Adipocyte (in vitro differentiated cells): Measurements from ENCODE around the gene LAMA2.

ENCODE experiments used
- DNase-seq: peaks from one replicate; pipeline ENCODE4 v3.0.0-alpha.2; 2015; ENCODE audit warnings: low read depth
- H3K27me3 ChIP-seq: replicated peaks from 2 replicates; pipeline ENCODE4 v1.7.0; 2013; ENCODE audit warnings: mild to moderate bottlenecking, low read length, moderate library complexity; ENCODE audit not compliant: control insufficient read depth, insufficient read depth
- H3K36me3 ChIP-seq: 2 replicates; pipeline ENCODE4 v1.7.0; 2013; ENCODE audit warnings: low read length, mild to moderate bottlenecking, moderate library complexity; ENCODE audit not compliant: control insufficient read depth, insufficient read depth, severe bottlenecking
- H3K4me1 ChIP-seq: 2 replicates; pipeline ENCODE4 v1.7.0; 2013; ENCODE audit warnings: mild to moderate bottlenecking, low read length, moderate library complexity; ENCODE audit not compliant: control insufficient read depth, insufficient read depth
- H3K4me3 ChIP-seq: 2 replicates; pipeline ENCODE4 v1.7.0; 2013; ENCODE audit warnings: mild to moderate bottlenecking, low read length, moderate library complexity
- H3K9ac ChIP-seq: 2 replicates; pipeline ENCODE4 v1.7.0; 2013; ENCODE audit warnings: mild to moderate bottlenecking, low read length, moderate library complexity
- H3K9me3 ChIP-seq: 2 replicates; pipeline ENCODE4 v1.7.0; 2013; ENCODE audit warnings: mild to moderate bottlenecking, low read length, moderate library complexity; ENCODE audit not compliant: control insufficient read depth

The LAMA2 gene

DNA sequence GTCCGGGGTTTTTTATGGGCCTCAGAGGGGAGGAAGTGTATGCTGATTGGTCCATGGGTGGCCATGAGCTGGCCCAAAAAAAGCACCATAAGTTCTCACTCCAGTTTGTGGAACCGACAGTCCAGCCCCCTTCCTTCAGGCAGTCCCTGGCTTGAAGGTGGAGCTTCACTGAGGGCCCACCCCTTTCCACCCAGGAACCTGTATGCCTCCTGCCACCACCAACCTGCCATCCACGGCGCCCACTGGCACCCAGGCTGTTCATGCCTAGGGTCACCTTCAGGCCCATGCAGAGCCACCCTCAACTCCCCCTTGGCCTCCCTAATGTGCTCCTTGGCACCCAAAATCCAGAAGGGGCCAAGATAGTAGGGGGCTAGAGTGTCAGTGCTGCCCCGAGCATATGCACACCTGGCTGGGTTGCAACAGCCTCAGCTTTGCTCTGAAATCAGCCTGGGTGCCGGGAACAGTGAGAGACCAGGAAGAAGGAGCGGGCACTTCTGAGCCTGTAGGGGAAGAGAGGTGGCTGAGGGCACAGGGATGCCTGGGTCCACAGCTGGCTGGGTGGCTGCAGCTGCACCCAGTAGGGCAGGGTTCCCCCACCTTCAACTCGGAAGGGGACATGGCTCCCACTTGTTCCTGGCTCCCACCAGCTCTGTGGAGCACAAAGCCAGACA, 534.6 kb downstream of the LAMA2 start:
- Histone ChIP-seq H3K36me3 (peaks cover 41% of the 10 kb centered on the region), H3K4me3 (no peak overlapping the region), H3K27me3 (no peaks in the 10 kb centered on the region), H3K4me1 (no peaks in the 10 kb centered on the region), H3K9ac (no peak overlapping the region), H3K9me3 (no peaks in the 10 kb centered on the region)
- DNase-seq, result no peak

DNA sequence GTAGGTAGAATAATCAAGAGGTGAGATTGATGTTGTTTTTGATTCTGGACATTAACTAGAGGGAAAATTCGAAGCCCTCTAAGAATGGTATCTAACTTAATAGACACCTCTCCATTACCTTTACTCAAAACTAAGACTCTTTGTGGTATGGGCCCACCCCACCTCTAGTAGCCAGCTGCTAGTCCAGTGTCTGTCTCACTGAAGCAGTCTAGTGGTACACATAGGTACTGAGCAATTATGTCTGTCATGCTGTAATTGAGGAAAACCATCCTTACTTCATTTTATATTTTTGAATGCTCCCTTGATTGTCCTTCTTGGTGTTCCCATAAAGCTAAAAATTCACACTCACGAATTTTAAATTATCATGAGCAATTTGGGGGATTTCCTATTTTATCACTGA, 536.4 kb downstream of the LAMA2 start:
- Histone ChIP-seq H3K9me3 (no peaks in the 10 kb centered on the region), H3K27me3 (no peaks in the 10 kb centered on the region), H3K9ac (no peak overlapping the region), H3K36me3 (peaks cover 43% of the 10 kb centered on the region), H3K4me3 (no peak overlapping the region), H3K4me1 (no peaks in the 10 kb centered on the region)
- no peak for DNase-seq

DNA sequence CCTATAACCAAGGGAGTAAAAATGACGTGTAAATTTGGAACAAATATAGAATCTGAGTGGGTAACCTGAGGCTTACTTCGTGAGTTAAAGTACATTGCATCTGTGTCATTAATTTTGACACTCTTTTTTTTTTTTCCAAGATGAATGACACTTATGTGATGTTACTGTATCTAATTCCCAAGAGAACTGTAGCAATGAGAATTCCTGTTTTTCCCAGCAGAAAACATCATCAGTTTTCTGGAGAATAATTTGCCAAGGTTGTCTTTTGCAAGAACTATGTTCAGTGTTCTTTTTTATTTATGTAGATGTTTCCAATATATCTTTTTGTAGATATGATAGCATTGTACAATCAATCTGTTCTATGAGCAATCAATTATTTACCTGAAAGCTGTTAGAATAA, 543.4 kb downstream of the LAMA2 start:
- DNase-seq, result no peak
- Histone ChIP-seq H3K9ac (no peak overlapping the region), H3K36me3 (peaks cover 48% of the 10 kb centered on the region), H3K4me1 (no peaks in the 10 kb centered on the region), H3K27me3 (no peaks in the 10 kb centered on the region), H3K9me3 (no peaks in the 10 kb centered on the region), H3K4me3 (no peak overlapping the region)

DNA sequence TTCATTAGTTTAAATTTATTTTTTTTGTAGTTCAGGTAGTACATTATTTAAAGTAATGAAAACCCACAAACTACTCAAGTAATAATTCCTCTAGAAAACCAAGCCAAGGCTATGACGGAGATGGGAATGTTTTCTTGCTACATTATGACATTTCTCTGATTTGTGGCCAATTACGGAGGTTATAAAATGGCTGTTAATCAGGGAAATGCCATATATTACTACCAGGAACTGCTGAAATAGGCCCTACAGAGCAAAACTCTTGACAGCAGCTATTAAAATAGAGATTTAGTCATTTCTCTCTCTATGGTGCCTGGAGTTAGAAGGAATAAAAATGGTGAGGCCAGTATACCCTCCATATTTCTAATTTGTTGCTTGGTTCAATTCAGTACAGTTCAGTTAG, 547.0 kb downstream of the LAMA2 start:
- DNase-seq, result no peak
- Histone ChIP-seq H3K36me3 (peaks cover 44% of the 10 kb centered on the region), H3K27me3 (no peaks in the 10 kb centered on the region), H3K9ac (no peak overlapping the region), H3K4me3 (no peak overlapping the region), H3K9me3 (no peaks in the 10 kb centered on the region), H3K4me1 (no peaks in the 10 kb centered on the region)

DNA sequence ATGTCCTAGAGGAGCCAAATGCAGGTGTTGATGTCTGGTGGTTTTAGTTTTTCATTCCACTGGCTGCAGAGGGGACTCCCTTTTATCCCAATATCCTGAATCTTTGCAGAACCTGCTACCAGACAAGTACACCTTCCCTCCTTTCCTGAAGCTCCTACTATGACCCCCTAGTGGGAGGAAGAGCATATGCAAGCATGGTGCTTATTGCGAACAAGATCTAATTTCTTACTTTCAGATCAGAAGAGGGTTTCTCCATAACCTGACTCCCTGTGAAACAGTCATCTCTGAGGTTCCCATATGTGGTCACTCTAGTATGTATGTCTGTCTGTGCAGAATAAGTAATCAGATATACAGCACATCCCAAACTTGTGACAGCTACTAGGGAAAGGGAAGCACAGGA, 549.8 kb downstream of the LAMA2 start:
- Histone ChIP-seq H3K4me1 (no peaks in the 10 kb centered on the region), H3K9me3 (no peaks in the 10 kb centered on the region), H3K36me3 (peaks cover 57% of the 10 kb centered on the region), H3K4me3 (no peak overlapping the region), H3K9ac (no peak overlapping the region), H3K27me3 (no peaks in the 10 kb centered on the region)
- no peak for DNase-seq

DNA sequence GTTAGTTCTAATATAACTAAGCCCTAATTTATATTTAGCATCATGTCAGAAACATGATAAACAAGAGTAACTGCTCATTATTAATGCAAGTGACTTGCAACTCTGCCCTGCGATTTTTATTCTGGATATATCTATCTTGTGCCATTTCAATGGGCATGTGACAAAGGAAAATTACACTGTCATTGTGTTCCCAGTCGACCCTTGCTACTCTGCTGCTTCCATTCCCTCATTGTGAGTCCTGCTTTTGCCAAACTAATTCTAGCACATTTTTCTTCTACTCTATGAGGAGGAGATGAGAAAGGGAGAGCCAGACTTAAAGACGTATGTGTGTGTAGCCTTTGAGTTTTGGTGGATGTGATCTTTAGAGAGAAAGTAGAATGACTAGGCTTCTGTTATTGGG, 551.2 kb downstream of the LAMA2 start:
- Histone ChIP-seq H3K36me3 (peaks cover 51% of the 10 kb centered on the region), H3K4me1 (no peaks in the 10 kb centered on the region), H3K4me3 (no peak overlapping the region), H3K9ac (no peak overlapping the region), H3K9me3 (no peaks in the 10 kb centered on the region), H3K27me3 (no peaks in the 10 kb centered on the region)
- DNase-seq, result no peak

DNA sequence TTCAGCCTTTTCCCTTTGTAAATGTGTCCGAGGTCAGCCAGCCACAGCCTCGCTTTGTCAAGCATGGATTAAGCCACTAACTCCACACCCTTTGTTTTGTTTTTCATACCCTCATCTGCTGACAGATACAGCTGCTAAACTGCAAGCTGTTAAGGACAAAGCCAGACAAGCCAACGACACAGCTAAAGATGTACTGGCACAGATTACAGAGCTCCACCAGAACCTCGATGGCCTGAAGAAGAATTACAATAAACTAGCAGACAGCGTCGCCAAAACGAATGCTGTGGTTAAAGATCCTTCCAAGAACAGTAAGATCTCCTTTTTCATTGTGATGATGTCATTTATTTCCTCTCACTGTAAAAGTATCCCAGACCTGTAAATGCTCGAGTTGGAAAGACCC, 557.8 kb downstream of the LAMA2 start:
- Histone ChIP-seq H3K9ac (no peak overlapping the region), H3K4me1 (no peaks in the 10 kb centered on the region), H3K27me3 (no peaks in the 10 kb centered on the region), H3K9me3 (no peaks in the 10 kb centered on the region), H3K36me3 (peaks cover 51% of the 10 kb centered on the region), H3K4me3 (no peak overlapping the region)
- DNase-seq, result peak; percentile 28

DNA sequence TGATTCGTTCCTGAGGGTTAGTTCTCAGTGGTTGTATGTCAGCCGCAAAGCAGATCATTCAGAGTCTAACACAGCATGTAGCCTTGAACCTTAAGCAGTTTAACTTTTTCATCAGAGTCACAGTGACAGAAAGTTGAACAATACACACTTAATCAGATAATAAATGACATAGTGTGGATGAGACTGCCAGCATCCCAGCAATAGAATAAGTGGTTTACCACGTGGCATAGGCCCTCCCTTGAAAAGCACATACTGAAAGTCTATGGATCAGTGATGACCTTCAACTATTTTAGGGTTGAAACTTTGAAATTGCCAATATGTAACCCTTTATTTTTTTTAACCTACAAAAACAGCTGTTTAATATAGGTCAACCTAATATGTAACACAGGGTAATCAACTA, 561.7 kb downstream of the LAMA2 start:
- Histone ChIP-seq H3K36me3 (peaks cover 25% of the 10 kb centered on the region), H3K4me3 (no peak overlapping the region), H3K9me3 (no peaks in the 10 kb centered on the region)

DNA sequence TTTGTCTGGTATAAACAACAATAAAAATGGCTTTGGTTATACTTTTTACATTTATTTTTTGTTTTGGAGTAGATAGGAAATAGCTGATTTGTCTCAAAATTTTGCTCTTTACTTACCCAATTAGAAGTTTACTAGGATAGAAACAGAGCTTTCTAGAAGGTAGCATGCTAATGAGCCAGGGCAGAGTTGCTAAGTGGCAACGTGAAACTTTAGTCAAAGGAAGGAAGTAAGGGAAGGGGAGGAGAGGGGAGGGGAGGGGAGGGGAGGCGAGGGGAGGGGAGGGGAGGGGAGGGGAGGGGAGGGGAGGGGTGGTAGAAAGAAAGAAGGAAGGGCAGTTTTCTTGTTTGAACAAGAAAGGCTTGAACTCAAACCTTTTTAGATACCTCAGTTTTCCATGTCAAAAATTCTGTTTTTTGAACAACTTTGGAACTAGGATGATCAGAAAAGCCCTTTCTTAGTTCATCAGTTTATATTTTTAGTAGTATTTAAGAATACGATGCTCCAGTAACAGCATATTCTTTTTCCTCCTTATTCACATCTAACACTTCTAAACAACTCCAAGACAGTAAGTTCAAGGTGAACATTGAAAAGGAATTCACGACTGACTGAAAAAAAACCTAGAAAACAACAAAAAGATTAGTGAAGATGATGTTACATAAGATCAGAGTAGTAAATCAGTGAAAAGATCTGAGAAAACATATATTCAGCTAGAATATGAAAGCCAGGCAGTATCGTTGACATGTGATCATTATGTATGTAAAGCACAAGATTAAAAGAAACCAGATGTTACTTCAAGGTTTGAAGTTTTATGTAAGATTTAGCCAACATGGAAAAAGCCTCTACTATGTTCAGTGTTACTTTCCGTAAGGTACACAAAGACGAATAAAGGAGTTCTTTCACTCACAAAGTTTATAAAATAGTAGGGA, 563.6 kb downstream of the LAMA2 start:
- Histone ChIP-seq H3K4me1 (peaks cover 14% of the 10 kb centered on the region), H3K9me3 (no peaks in the 10 kb centered on the region), H3K4me3 (no peak overlapping the region), H3K36me3 (peaks cover 12% of the 10 kb centered on the region), H3K9ac (no peak overlapping the region), H3K27me3 (no peaks in the 10 kb centered on the region)
- peak; percentile 10 for DNase-seq

More for the DNA sequence above, 561.7 kb downstream of the LAMA2 start:
- H3K9ac ChIP-seq, result no peak overlapping the region
- no peak for DNase-seq
- peaks cover 14% of the 10 kb centered on the region for H3K4me1 ChIP-seq
- no peaks in the 10 kb centered on the region for H3K27me3 ChIP-seq

DNA sequence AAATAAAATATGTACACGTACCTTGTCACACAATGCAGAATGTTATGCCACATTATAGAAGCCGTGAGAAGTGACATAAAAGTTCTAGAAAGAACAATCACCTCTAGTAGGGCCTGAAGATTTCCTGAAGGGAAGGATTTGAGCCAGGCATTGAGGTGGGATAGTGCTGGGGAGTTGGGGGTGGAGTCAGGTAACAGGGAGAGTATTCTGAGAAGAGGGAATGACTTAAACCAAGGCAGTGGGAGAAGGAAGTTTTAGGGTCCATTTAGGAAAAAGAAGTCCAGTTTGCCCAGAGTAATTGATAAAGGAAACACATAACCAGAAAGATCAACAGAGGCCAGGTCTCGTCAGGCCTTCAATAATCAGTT, 564.2 kb downstream of the LAMA2 start:
- no peak for DNase-seq
- no peak overlapping the region for H3K4me3 ChIP-seq

DNA sequence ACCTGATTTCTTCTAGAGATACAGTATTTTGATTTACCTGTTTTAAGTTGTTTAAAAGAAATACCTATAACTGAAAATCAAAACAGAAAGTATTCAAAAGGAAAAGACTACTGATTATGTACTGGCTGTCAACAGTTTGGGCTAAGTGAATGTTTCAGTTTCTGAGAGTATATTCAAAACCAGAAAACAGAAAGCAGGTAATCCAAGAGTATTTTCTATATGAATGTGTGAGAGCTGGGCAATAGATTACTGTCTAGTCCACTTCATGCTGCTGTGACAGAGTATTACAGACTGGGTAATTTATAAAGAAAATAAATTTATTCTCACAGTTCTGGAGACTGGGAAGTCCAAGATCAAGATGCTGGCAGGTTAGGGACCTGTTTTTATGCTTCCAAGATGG, 566.0 kb downstream of the LAMA2 start:
- H3K9ac ChIP-seq, result no peak overlapping the region
- H3K27me3 ChIP-seq, result no peaks in the 10 kb centered on the region
- H3K9me3 ChIP-seq, result no peaks in the 10 kb centered on the region
- DNase-seq, result no peak
- peaks cover 14% of the 10 kb centered on the region for H3K4me1 ChIP-seq
- peaks cover 17% of the 10 kb centered on the region for H3K36me3 ChIP-seq
- no peak overlapping the region for H3K4me3 ChIP-seq

More for the DNA sequence above, 564.2 kb downstream of the LAMA2 start:
- Histone ChIP-seq H3K9ac (no peak overlapping the region), H3K4me1 (peaks cover 14% of the 10 kb centered on the region), H3K36me3 (peaks cover 5% of the 10 kb centered on the region), H3K9me3 (no peaks in the 10 kb centered on the region), H3K27me3 (no peaks in the 10 kb centered on the region)
